HepG2 (cell line): ENCODE measurements around the gene ZMAT2. TPM values are rescaled to one million over a fixed set of nuclear protein-coding genes. Genes with fewer than 3 reads are reported as not detected.

Source experiments
- ATAC-seq: fragments of 200-7000 bp; cut with Tn5 transposase; 3 replicates; pipeline ENCODE4 v1.9.1; 2020; ENCODE audit warnings: mild to moderate bottlenecking, moderate library complexity
- BruUV-seq: library from RNA; stranded (reverse); fragments of 400-500 nt; replicated peaks from 2 replicates; lab custom pipeline; 2021; lab: Mats Ljungman, UMichigan
- CTCF ChIA-PET: fragments of 300-600 bp; formaldehyde crosslinking; extraction: SDS; loops from one replicate; lab custom pipeline; 2021; ENCODE audit warnings: low total read pairs, inconsistent platforms, low intra/inter-chr PET ratio; lab: Yijun Ruan, JAX
- POLR2A ChIA-PET: fragments of 350-600 bp; sonication (Branson Sonifier 250); formaldehyde crosslinking; loops from one replicate; lab custom pipeline; 2020; ENCODE audit warnings: antibody characterized with exemption, inconsistent platforms; lab: Yijun Ruan, JAX
- DNase-seq: peaks from one replicate; pipeline ENCODE4 v3.0.0-alpha.2; 2015; ENCODE audit warnings: low spot score
- FAIRE-seq: peaks from 3 replicates; lab custom pipeline; 2011; peaks lifted over from hg19 to GRCh38; lab: Jason Lieb, UNC
- H2AFZ ChIP-seq: one replicate; pipeline ENCODE4 v1.6.1; 2011; ENCODE audit warnings: low read length, inconsistent platforms
- H3K27ac ChIP-seq: fragments of 300-600 bp; 3 replicates; pipeline ENCODE4 v1.8.0; 2011; ENCODE audit warnings: mixed run types, mild to moderate bottlenecking, mixed read lengths, low read length, inconsistent platforms; ENCODE audit not compliant: insufficient read depth; ENCODE audit errors: extremely low read length
- H3K27me3 ChIP-seq, 2 experiments: fragments of 200-600 bp in 1 of 2; 2 replicates in 1 of 2; 3 replicates in 1 of 2; pipeline versions ENCODE4 v1.6.0 to v1.8.0; 2011; ENCODE audit warnings: low read length in 2 of 2, mild to moderate bottlenecking in 2 of 2, moderate library complexity in 2 of 2, inconsistent platforms in 1 of 2; ENCODE audit not compliant: insufficient read depth in 2 of 2, control insufficient read depth in 1 of 2
- H3K36me3 ChIP-seq, 2 experiments: fragments of 200-600 bp in 1 of 2; replicated peaks in 1 of 2; 2 replicates in 1 of 2; 3 replicates in 1 of 2; pipeline versions ENCODE4 v1.5.1 to v1.8.0; 2011; ENCODE audit warnings: low read length in 2 of 2, inconsistent platforms in 1 of 2; ENCODE audit not compliant: insufficient read depth in 2 of 2, control insufficient read depth in 1 of 2
- H3K4me1 ChIP-seq: 2 replicates; pipeline ENCODE4 v1.5.1; 2012; ENCODE audit warnings: low read length, inconsistent platforms; ENCODE audit not compliant: insufficient read depth
- H3K4me2 ChIP-seq: 2 replicates; pipeline ENCODE4 v1.6.0; 2011; ENCODE audit warnings: low read depth, low read length, inconsistent platforms
- H3K4me3 ChIP-seq, 3 experiments: fragments of 200-600 bp in 1 of 3; sonication (generic), shearing (Covaris generic) in 1 of 3; replicated peaks in 1 of 3; 2 replicates each; pipeline ENCODE4 v1.5.1; 2011 to 2016; ENCODE audit warnings: low read length in 3 of 3, inconsistent platforms in 2 of 3, low read depth in 2 of 3, mild to moderate bottlenecking in 2 of 3, control low read depth in 1 of 3, mixed read lengths in 1 of 3; ENCODE audit not compliant: insufficient read depth in 1 of 3
- H3K79me2 ChIP-seq: one replicate; pipeline ENCODE4 v1.6.1; 2011; ENCODE audit warnings: low read length, inconsistent platforms; ENCODE audit not compliant: insufficient read depth
- H3K9ac ChIP-seq: 2 replicates; pipeline ENCODE4 v1.6.0; 2011; ENCODE audit warnings: mild to moderate bottlenecking, low read depth, low read length, inconsistent platforms; ENCODE audit not compliant: insufficient read depth
- H3K9me3 ChIP-seq: 2 replicates; pipeline ENCODE4 v1.5.1; 2012; ENCODE audit warnings: mild to moderate bottlenecking, low read length
- H4K20me1 ChIP-seq: 2 replicates; pipeline ENCODE4 v1.6.0; 2011; ENCODE audit warnings: inconsistent platforms, mild to moderate bottlenecking, low read length, moderate library complexity; ENCODE audit not compliant: insufficient read depth
- JUN ChIP-seq: sonication (generic); formaldehyde crosslinking; IDR thresholded peaks from 2 replicates; pipeline ENCODE4 v1.4.0; 2020; ENCODE audit warnings: mild to moderate bottlenecking, missing genetic modification reagents
- NPAS2 ChIP-seq: sonication (generic); formaldehyde crosslinking; IDR thresholded peaks from 2 replicates; pipeline ENCODE4 v1.8.0; 2022; ENCODE audit warnings: mild to moderate bottlenecking, missing genetic modification reagents, borderline replicate concordance
- PAF1 ChIP-seq: IDR thresholded peaks from 2 replicates; pipeline ENCODE4 v1.6.1; 2016; ENCODE audit warnings: missing genetic modification reagents, missing compliant biosample characterization
- POLR2AphosphoS5 ChIP-seq: IDR thresholded peaks from 2 replicates; pipeline ENCODE4 v1.6.1; 2012; ENCODE audit warnings: low read depth, low read length
- RFX5 ChIP-seq: IDR thresholded peaks from 2 replicates; pipeline ENCODE4 v1.6.1; 2011; ENCODE audit warnings: low read depth, low read length, improper control_type of control experiment
- YY1 ChIP-seq: IDR thresholded peaks from 2 replicates; pipeline ENCODE4 v1.6.1; 2011; ENCODE audit warnings: low read length, low read depth, moderate library complexity, mild to moderate bottlenecking; ENCODE audit not compliant: insufficient read depth, insufficient replicate concordance
- ZBTB20 ChIP-seq: sonication (generic); formaldehyde crosslinking; IDR thresholded peaks from 2 replicates; pipeline ENCODE4 v1.8.1; 2023; ENCODE audit warnings: missing genetic modification reagents, low read depth, mild to moderate bottlenecking, borderline replicate concordance
- WGBS: methylation state at CpG from one replicate; pipeline ENCODE4 v1.1.6; 2017; ENCODE audit warnings: low lambda C conversion rate; 5-methylcytosine and 5-hydroxymethylcytosine counted together
- in situ Hi-C: cut with HindIII; loops from 2 replicates; pipeline ENCODE4 v1.10.0; 2017; ENCODE audit warnings: low pct_unique_long_range_greater_than_20kb; ENCODE audit not compliant: extremely low pct_ligation_motif_present
- intact Hi-C: fragments of 100-400 bp; cut with micrococcal nuclease; formaldehyde crosslinking; loops from one replicate; pipeline ENCODE4 v1.10.0; 2022; ENCODE audit not compliant: unreplicated experiment
- polyA plus RNA-seq, 8 experiments: library from polyadenylated mRNA; depleted of rRNA in 3 of 8; stranded (reverse) in 7 of 8; unstranded in 1 of 8; fragments of >200 nt; fragmentation: Illumina TruSeq in 4 of 8; extraction: Trizol in 4 of 8; gene quantifications; 2 replicates each; pipeline versions ENCODE4 v1.2.1 to v1.2.3, GENCODE V29; 2011 to 2016; ENCODE audit warnings: low read depth in 4 of 8, missing spikeins in 1 of 8, mixed read lengths in 1 of 8; ENCODE audit not compliant: insufficient read depth in 1 of 8
- total RNA-seq, 5 experiments: library from RNA; depleted of rRNA; stranded (reverse); fragments of >200 nt; fragmentation: Illumina TruSeq; extraction: Trizol; gene quantifications; 2 replicates each; pipeline ENCODE4 v1.2.3, GENCODE V29; 2016; ENCODE audit warnings: low read depth in 1 of 5
- TF ChIP-seq, protein P1 (sequence below): sonication (generic); formaldehyde crosslinking; conservative IDR thresholded peaks from 2 replicates; pipeline ENCODE4 v1.4.0; 2020; ENCODE audit warnings: missing genetic modification reagents

Gene ZMAT2
- total and polyA plus RNA-seq, 2 of the 13 experiments (the other 11 are each of a cell fraction or from before 2014, with no cell fraction given) = 35.4 to 92.8 TPM

DNA sequence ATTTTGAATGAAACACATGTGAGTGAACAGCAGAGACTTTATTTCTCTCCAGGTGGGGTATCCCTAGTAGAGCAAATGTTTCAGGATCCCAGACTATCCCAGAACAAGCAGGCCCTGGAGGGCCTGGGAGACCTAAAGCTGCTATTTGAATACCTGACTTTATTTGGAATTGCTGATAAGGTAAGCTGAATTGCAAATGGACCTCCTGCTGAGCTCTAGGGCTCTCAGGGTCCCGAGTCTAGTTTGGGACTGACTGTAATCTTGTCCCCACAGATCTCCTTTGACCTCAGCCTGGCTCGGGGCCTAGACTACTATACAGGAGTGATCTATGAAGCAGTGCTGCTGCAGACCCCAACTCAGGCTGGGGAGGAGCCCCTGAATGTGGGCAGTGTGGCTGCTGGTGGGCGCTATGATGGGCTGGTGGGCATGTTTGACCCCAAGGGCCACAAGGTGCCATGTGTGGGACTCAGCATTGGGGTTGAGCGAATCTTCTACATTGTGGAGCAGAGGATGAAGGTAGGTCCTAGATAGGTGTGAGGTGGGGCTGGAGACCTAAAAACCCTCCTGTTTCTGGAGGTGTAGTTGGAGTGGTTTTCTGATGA is 3.3 kb upstream of the ZMAT2 start:
- H3K79me2 ChIP-seq = peaks cover 36% of the 10 kb centered on the region
- no peak for FAIRE-seq

DNA sequence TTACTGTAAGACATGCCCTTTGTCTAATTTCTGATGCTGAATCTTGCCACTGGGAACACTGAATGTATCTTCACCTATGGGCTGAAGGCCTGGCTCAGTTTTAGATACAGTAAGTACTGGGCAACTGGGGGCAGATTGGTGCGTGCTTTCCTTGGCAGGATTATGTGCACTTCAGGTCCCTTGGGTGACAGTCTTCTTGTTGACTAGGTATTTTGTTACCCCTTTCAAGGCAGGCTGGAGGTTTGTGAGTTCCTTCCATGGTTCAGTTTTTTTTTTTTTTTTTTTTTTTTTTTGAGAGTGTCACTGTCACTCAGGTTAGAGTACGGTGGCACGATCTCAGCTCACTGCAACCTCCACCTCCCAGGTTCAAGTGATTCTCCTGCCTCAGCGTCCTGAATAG is 7.6 kb downstream of the ZMAT2 start:
- H4K20me1 ChIP-seq = no peaks in the 10 kb centered on the region
- no peaks in the 10 kb centered on the region; a peak in 1 of 5 replicates for H3K27me3 ChIP-seq
- no peak overlapping the region for H2AFZ ChIP-seq
- POLR2A ChIA-PET = interaction anchor here (0.7 to 2.2 kb wide), 3 partner anchors 8 to 150 kb away, joined by 3 to 9 read pairs (median 3); partner anchors contain the start of genes HARS1, HARS2, SRA1 and ZMAT2
- H3K4me3 ChIP-seq = no peak overlapping the region
- H3K79me2 ChIP-seq = peaks cover 1% of the 10 kb centered on the region
- TF ChIP-seq POLR2AphosphoS5 (0 out of 2 replicates have a peak, but pooled peaks have one; percentile 22), PAF1 (CRISPR knock-in tag) (0 out of 2 replicates have a peak, but pooled peaks have one; percentile 48)
- TF ChIP-seq, protein P1, sequence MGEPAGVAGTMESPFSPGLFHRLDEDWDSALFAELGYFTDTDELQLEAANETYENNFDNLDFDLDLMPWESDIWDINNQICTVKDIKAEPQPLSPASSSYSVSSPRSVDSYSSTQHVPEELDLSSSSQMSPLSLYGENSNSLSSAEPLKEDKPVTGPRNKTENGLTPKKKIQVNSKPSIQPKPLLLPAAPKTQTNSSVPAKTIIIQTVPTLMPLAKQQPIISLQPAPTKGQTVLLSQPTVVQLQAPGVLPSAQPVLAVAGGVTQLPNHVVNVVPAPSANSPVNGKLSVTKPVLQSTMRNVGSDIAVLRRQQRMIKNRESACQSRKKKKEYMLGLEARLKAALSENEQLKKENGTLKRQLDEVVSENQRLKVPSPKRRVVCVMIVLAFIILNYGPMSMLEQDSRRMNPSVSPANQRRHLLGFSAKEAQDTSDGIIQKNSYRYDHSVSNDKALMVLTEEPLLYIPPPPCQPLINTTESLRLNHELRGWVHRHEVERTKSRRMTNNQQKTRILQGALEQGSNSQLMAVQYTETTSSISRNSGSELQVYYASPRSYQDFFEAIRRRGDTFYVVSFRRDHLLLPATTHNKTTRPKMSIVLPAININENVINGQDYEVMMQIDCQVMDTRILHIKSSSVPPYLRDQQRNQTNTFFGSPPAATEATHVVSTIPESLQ (CRISPR knock-in tag) = no peak
- TF ChIP-seq, all 625 proteins: peak for 2
- peaks cover 24% of the 10 kb centered on the region for H3K4me1 ChIP-seq
- no peak overlapping the region for H3K27ac ChIP-seq
- no peaks in the 10 kb centered on the region for H3K9me3 ChIP-seq
- ATAC-seq = no peak
- H3K36me3 ChIP-seq = peaks cover 10 to 33% of the 10 kb centered on the region in 2 experiments
- H3K4me2 ChIP-seq = no peak overlapping the region
- no peak overlapping the region for H3K9ac ChIP-seq
- intact Hi-C loops (no loop called here), in situ Hi-C loops (no loop called here)
- FAIRE-seq = no peak
- CTCF ChIA-PET = no interaction called here
- DNase-seq = no peak
- BruUV-seq = no TSS peak
- 90% methylated on average over 4 of the region's 4 CpGs for WGBS

More for the DNA sequence above, 3.3 kb upstream of the ZMAT2 start:
- ChIA-PET CTCF (no interaction called here), POLR2A (no interaction called here)
- no TSS peak for BruUV-seq
- Histone ChIP-seq H3K9me3 (no peaks in the 10 kb centered on the region), H4K20me1 (no peaks in the 10 kb centered on the region), H2AFZ (no peak overlapping the region), H3K4me2 (no peak overlapping the region), H3K27me3 (no peaks in the 10 kb centered on the region; a peak in 1 of 5 replicates), H3K4me3 (no peak overlapping the region), H3K36me3 (peaks cover 17 to 64% of the 10 kb centered on the region in 2 experiments), H3K9ac (no peak overlapping the region), H3K27ac (no peak overlapping the region), H3K4me1 (peaks cover 31% of the 10 kb centered on the region)
- TF ChIP-seq JUN = no peak
- no peak for TF ChIP-seq RFX5
- no peak for TF ChIP-seq ZBTB20 (CRISPR knock-in tag)
- no peak for TF ChIP-seq YY1
- TF ChIP-seq NPAS2 (CRISPR knock-in tag) = no peak
- intact Hi-C loops (no loop called here), in situ Hi-C loops (no loop called here)
- DNase-seq (no peak), ATAC-seq (no peak)
- WGBS = 98% methylated on average over 4 of the region's 4 CpGs
